Measurements from ENCODE around the gene CCDC148.
"Not testable (repeated sequence)": the region's sequence is repeated elsewhere in the genome, so short reads cannot be mapped to it uniquely, and the experiment has no call there.

Gene CCDC148

GRCh38 chr2:158484892-158485556, 28.5 kb upstream of the CCDC148 start:
- intact Hi-C loops (cut with DNase I) = no loop called here
- DNase-seq = no peak

GRCh38 chr2:158482594-158482993, 26.0 kb upstream of the CCDC148 start:
- no peak for DNase-seq

GRCh38 chr2:158481116-158481515, 24.6 kb upstream of the CCDC148 start:
- intact Hi-C loops (cut with DNase I) = no loop called here
- DNase-seq = no peak

More at GRCh38 chr2:158482594-158482993, 26.0 kb upstream of the CCDC148 start:
- intact Hi-C loops (cut with DNase I) = no loop called here

- intact Hi-C loops (cut with DNase I) = no loop called here
- no peak for DNase-seq
These were observed 22.3 kb upstream of the CCDC148 start for GRCh38 chr2:158478816-158479215.

- intact Hi-C loops (cut with DNase I) = no loop called here
These were observed 21.7 kb upstream of the CCDC148 start for GRCh38 chr2:158478237-158478636.

GRCh38 chr2:158477202-158477601, 20.6 kb upstream of the CCDC148 start:
- no peak for DNase-seq
- intact Hi-C loops (cut with DNase I) = no loop called here

More at GRCh38 chr2:158478237-158478636, 21.7 kb upstream of the CCDC148 start:
- DNase-seq = no peak

GRCh38 chr2:158474526-158475011, 18.0 kb upstream of the CCDC148 start:
- intact Hi-C loops (cut with DNase I); DNase-seq: not testable (repeated sequence)

- no peak for DNase-seq
- intact Hi-C loops (cut with DNase I) = no loop called here
These were observed 17.3 kb upstream of the CCDC148 start for GRCh38 chr2:158473719-158474392.

- intact Hi-C loops (cut with DNase I); DNase-seq: not testable (repeated sequence)
These were observed 16.7 kb upstream of the CCDC148 start for GRCh38 chr2:158473300-158473699.

GRCh38 chr2:158472829-158473228, 16.3 kb upstream of the CCDC148 start:
- intact Hi-C loops (cut with DNase I); DNase-seq: not testable (repeated sequence)

GRCh38 chr2:158467248-158467647, 10.7 kb upstream of the CCDC148 start:
- intact Hi-C loops (cut with DNase I) = no loop called here
- DNase-seq = no peak

GRCh38 chr2:158464426-158465281, 8.1 kb upstream of the CCDC148 start:
- intact Hi-C loops (cut with DNase I) = no loop called here
- DNase-seq = no peak

GRCh38 chr2:158463496-158464095, 7.0 kb upstream of the CCDC148 start:
- peak in 1 of 10 donors; percentile 20 for DNase-seq
- intact Hi-C loops (cut with DNase I) = no loop called here

- DNase-seq = no peak
- intact Hi-C loops (cut with DNase I) = no loop called here
These were observed 4.2 kb upstream of the CCDC148 start for GRCh38 chr2:158460632-158461297.

GRCh38 chr2:158459161-158460003, 2.8 kb upstream of the CCDC148 start:
- DNase-seq = no peak
- intact Hi-C loops (cut with DNase I) = loop anchor here (5.0 to 10.0 kb wide), 2 partner anchors 277 to 585 kb away; partner anchors contain the start of gene ACVR1

GRCh38 chr2:158458617-158458920, 2.0 kb upstream of the CCDC148 start:
- DNase-seq = no peak
- intact Hi-C loops (cut with DNase I) = loop anchor here (5.0 to 10.0 kb wide), 2 partner anchors 276 to 584 kb away; partner anchors contain the start of gene ACVR1

- intact Hi-C loops (cut with DNase I) = loop anchor here (2.0 to 10.0 kb wide), 3 partner anchors 276 to 583 kb away; partner anchors contain the start of gene ACVR1
- peak; percentile 45 to 93 (median 66) for DNase-seq
These were observed 1.5 kb upstream of the CCDC148 start for GRCh38 chr2:158457826-158458616.

All from posterior cingulate gyrus (tissue), 11 donors.